Measurements from ENCODE around the gene TEX38.
"Not testable (repeated sequence)": the region's sequence is repeated elsewhere in the genome, so short reads cannot be mapped to it uniquely, and the experiment has no call there.

The TEX38 gene

DNA sequence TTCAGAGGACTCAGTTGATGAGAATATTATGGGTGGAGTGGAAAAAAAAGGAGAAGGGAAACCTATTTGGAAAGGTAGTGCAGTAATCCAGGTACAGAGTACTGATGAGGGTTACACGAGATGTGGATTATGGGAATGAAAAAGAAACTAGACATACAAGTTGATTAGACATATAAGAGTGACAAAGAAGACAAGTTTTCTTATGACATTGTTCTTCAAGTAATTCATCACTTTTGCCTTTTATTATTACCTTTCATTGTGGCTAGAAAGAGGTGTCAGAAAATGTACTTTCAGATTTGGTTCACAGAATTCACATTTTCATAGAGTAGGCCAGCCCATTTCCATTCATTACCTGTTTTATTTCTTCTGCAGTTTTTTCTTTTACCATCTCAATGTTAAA lies 13.9 kb upstream of the TEX38 start:
- no peak overlapping the region for H3K9ac ChIP-seq (ENCODE audit: low read length)
- H3K4me3 ChIP-seq (ENCODE audit: low read length), result no peak overlapping the region
- H3K9me3 ChIP-seq (ENCODE audit: control insufficient read depth, low read length), result no peaks in the 10 kb centered on the region
- H3K36me3 ChIP-seq (ENCODE audit: control insufficient read depth, insufficient read depth, low read length), result no peaks in the 10 kb centered on the region
- H3K27me3 ChIP-seq (ENCODE audit: control insufficient read depth, insufficient read depth, low read length), result no peaks in the 10 kb centered on the region
- H3K4me1 ChIP-seq (ENCODE audit: control insufficient read depth, insufficient read depth, low read length), result no peaks in the 10 kb centered on the region

DNA sequence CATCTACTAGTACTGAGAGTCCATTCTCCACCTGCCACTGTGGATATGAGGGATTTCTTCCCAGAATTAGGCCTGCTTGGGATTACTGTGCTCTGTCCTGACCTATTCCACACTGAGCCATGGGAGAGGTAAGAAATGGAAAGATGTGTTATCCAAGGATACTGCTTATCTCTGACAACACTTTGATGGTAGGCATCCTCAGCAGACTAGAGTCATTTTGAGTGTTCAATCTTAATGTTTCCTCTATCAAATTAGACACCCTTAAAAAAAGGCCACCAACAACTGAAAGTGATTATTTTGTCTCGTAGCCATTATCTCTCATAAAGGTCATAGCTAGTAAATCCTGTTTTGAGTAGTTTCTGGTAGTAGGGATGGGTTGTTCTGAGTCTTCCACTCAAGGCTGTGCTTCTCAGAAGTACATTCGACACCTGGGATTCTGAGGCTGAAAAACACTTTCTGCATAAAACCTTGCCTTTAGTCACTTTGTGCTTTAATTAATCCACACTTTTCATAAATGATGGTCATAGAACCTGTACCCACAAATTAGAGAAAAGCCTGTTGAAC lies 12.3 kb upstream of the TEX38 start:
- no peak overlapping the region for H3K4me3 ChIP-seq (ENCODE audit: low read length)
- no peaks in the 10 kb centered on the region for H3K9me3 ChIP-seq (ENCODE audit: control insufficient read depth, low read length)
- H3K27me3 ChIP-seq (ENCODE audit: control insufficient read depth, insufficient read depth, low read length), result no peaks in the 10 kb centered on the region
- no peak overlapping the region for H3K9ac ChIP-seq (ENCODE audit: low read length)
- no peaks in the 10 kb centered on the region for H3K36me3 ChIP-seq (ENCODE audit: control insufficient read depth, insufficient read depth, low read length)
- no peaks in the 10 kb centered on the region for H3K4me1 ChIP-seq (ENCODE audit: control insufficient read depth, insufficient read depth, low read length)

DNA sequence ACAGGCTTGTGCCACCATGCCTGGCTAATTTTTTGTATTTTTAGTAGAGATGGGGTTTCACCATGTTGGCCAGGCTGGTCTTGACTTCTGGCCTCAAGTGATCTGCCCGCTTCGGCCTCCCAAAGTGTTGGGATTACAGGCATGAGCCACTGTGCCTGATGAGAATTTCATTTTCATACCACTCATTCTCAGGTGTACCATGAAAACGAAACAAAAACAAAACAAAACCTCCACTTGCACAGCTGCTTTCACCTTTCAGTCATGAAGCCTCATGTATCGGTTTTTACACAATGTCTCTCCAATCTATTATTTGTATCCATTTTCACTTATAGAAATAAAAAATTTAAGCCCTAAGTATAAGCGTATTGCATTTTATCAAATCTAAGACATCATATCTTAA lies 11.5 kb upstream of the TEX38 start:
- H3K4me1 ChIP-seq (ENCODE audit: control insufficient read depth, insufficient read depth, low read length); H3K36me3 ChIP-seq (ENCODE audit: control insufficient read depth, insufficient read depth, low read length); H3K4me3 ChIP-seq (ENCODE audit: low read length); H3K9ac ChIP-seq (ENCODE audit: low read length); H3K27me3 ChIP-seq (ENCODE audit: control insufficient read depth, insufficient read depth, low read length); H3K9me3 ChIP-seq (ENCODE audit: control insufficient read depth, low read length): not testable (repeated sequence)

DNA sequence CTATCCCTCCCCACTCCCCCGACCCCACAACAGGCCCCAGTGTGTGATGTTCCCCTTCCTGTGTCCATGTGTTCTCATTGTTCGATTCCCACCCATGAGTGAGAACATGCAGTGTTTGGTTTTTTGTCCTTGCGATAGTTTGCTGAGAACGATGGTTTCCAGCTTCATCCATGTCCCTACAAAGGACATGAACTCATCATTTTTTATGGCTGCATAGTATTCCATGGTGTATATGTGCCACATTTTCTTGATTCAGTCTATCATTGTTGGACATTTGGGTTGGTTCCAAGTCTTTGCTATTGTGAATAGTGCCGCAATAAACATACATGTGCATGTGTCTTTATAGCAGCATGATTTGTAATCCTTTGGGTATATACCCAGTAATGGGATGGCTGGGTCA lies 8.7 kb upstream of the TEX38 start:
- H3K4me3 ChIP-seq (ENCODE audit: low read length); H3K36me3 ChIP-seq (ENCODE audit: control insufficient read depth, insufficient read depth, low read length); H3K27me3 ChIP-seq (ENCODE audit: control insufficient read depth, insufficient read depth, low read length); H3K9me3 ChIP-seq (ENCODE audit: control insufficient read depth, low read length); H3K9ac ChIP-seq (ENCODE audit: low read length): not testable (repeated sequence)
- H3K4me1 ChIP-seq (ENCODE audit: control insufficient read depth, insufficient read depth, low read length), result peaks cover 11% of the 10 kb centered on the region

DNA sequence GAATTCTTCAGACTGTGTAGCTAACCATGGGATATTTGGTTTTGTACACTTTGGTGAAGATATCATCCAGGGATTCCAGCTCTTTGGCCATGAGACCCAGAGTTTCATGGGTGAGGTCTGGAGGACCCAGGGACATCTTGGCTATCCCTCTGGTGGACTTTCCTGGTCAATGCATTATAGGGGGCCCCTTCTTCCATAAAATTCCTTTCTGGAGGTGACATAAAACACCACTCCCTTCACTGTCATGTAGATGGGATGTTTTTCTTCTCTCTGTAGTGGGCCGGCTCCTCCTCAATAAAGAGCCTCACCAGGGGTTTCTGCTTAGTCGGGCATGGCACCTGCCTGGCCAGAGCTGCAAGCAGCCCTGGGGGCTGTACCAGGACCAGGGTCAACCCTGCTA lies 5.7 kb upstream of the TEX38 start:
- H3K4me1 ChIP-seq (ENCODE audit: control insufficient read depth, insufficient read depth, low read length), result peaks cover 14% of the 10 kb centered on the region
- no peak overlapping the region for H3K4me3 ChIP-seq (ENCODE audit: low read length)
- no peak overlapping the region for H3K9ac ChIP-seq (ENCODE audit: low read length)
- H3K9me3 ChIP-seq (ENCODE audit: control insufficient read depth, low read length), result no peaks in the 10 kb centered on the region
- no peaks in the 10 kb centered on the region for H3K36me3 ChIP-seq (ENCODE audit: control insufficient read depth, insufficient read depth, low read length)
- no peaks in the 10 kb centered on the region for H3K27me3 ChIP-seq (ENCODE audit: control insufficient read depth, insufficient read depth, low read length)

DNA sequence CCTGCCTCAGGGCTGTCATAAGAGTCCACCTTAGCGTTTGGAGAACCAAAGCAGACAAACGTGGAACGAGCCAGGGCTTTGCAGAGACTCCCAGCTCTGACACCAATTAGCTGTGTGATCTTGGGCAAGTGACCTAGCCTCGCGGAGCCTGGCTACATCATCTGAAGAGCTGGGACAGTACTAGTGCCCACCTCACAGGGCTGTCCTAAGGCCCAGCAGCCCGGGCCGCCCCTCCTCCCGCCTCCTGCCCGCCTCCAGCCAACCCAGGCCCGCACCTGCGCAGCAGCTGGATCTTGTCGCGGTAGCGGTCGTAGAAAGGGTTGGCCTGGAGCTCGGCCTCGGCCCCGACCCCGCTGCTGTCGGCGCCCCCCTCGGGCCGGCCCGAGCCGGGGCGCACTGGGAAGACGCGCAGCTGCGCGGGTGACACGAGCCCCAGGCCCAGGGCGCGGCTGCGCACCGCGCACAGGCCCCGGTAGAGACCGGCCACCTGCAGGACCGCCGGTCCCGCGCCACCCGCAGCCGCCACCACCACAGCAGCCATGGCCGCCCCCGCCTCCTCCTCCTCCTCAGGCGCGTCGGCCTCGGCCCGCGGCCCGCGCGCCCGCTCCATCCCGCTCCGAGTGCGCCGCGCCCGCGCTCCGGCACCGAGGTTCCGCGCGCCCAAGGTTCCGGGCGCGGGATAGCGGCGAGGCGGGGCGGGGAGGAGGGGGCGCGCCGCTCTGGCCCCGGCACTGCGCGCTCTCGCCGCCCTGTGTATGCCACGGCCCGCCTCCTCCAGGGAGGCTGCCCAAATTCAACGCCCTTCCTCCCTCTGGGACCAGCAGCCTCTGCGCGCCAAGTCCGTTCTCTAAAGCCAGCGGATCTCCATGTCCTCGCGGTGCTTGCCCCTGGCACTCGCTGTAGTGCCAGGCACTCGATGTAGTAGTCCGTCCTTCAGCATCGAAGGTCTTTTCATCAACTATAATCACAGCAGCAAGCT lies 3.6 kb upstream of the TEX38 start, which contains the start of gene ATPAF1:
ATPAF1 (minus strand) TSS at position 583 of the 979 bp plus-strand sequence; CDS start at position 541, 42 bp downstream.
- no peaks in the 10 kb centered on the region for H3K27me3 ChIP-seq (ENCODE audit: control insufficient read depth, insufficient read depth, low read length)
- H3K9me3 ChIP-seq (ENCODE audit: control insufficient read depth, low read length), result no peaks in the 10 kb centered on the region
- peak within 1 kb of the TSS; percentile 81 for H3K9ac ChIP-seq (ENCODE audit: low read length)
- peaks cover 14% of the 10 kb centered on the region for H3K4me1 ChIP-seq (ENCODE audit: control insufficient read depth, insufficient read depth, low read length)
- peak within 1 kb of the TSS; percentile 70 for H3K4me3 ChIP-seq (ENCODE audit: low read length)
- H3K36me3 ChIP-seq (ENCODE audit: control insufficient read depth, insufficient read depth, low read length), result no peaks in the 10 kb centered on the region

DNA sequence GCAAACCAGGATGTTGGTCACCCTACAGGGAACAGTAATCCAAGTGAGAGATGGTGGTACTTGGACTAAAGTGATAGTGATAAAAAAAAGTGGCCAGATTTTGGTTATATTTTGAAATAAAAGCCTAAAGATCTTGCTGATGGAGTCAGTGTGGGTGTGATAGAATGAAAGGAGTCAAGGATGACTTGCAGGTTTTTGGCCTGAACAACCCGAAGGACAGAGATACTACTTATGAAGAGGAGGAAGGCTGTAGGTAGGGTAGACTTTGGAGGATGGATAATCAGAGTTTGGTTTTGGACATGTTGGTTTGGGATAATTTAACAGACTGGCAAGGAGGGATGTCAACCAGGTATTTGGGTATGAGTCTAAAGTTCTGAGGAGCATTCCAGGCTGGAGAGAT lies 1.5 kb upstream of the TEX38 start:
- no peaks in the 10 kb centered on the region for H3K27me3 ChIP-seq (ENCODE audit: control insufficient read depth, insufficient read depth, low read length)
- H3K9ac ChIP-seq (ENCODE audit: low read length), result no peak overlapping the region
- H3K4me3 ChIP-seq (ENCODE audit: low read length), result no peak overlapping the region
- no peaks in the 10 kb centered on the region for H3K9me3 ChIP-seq (ENCODE audit: control insufficient read depth, low read length)
- H3K36me3 ChIP-seq (ENCODE audit: control insufficient read depth, insufficient read depth, low read length), result peaks cover 4% of the 10 kb centered on the region
- H3K4me1 ChIP-seq (ENCODE audit: control insufficient read depth, insufficient read depth, low read length), result peaks cover 14% of the 10 kb centered on the region

DNA sequence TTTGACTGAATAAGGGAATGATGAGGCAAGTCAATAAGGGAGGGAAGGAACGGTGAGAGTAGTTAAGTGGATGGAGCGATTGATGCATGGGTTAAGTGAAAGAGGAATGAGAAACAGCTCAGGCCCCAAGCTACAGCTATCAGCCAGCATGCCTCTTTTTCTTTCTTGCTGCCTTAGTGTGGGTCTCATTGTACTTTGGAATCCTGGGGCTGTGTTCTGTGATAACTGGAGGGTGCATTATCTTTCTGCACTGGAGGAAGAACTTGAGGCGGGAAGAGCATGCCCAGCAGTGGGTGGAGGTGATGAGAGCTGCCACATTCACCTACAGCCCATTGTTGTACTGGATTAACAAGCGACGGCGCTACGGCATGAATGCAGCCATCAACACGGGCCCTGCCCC lies 1.0 kb downstream of the TEX38 start:
- H3K9me3 ChIP-seq (ENCODE audit: control insufficient read depth, low read length), result no peaks in the 10 kb centered on the region
- H3K27me3 ChIP-seq (ENCODE audit: control insufficient read depth, insufficient read depth, low read length), result no peaks in the 10 kb centered on the region
- no peak overlapping the region for H3K4me3 ChIP-seq (ENCODE audit: low read length)
- peaks cover 4% of the 10 kb centered on the region for H3K4me1 ChIP-seq (ENCODE audit: control insufficient read depth, insufficient read depth, low read length)
- peaks cover 12% of the 10 kb centered on the region for H3K36me3 ChIP-seq (ENCODE audit: control insufficient read depth, insufficient read depth, low read length)
- no peak overlapping the region for H3K9ac ChIP-seq (ENCODE audit: low read length)

DNA sequence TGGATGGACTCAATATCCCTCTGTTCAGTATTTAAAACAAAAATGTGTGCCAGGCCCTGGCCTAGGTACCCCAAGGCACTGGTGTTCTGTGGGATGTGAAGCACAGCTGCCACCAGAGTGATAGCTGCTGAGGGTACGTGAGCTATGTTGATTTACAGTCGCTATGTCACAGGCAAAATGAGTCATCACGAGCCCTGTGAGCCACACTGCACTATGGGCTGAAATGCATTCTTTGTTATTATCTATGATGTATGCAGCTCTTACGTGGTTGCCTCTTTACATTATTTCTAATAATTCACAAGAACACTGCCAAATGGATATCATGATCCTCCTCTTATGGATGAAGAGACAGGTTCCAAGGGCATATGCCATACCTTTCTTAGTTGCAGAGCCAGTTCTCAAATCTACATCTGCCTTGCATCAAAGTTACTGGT lies 2.1 kb downstream of the TEX38 start:
- Histone ChIP-seq H3K4me1 (ENCODE audit: control insufficient read depth, insufficient read depth, low read length) (peaks cover under 1% of the 10 kb centered on the region), H3K4me3 (ENCODE audit: low read length) (no peak overlapping the region), H3K9ac (ENCODE audit: low read length) (no peak overlapping the region), H3K36me3 (ENCODE audit: control insufficient read depth, insufficient read depth, low read length) (peaks cover 12% of the 10 kb centered on the region), H3K27me3 (ENCODE audit: control insufficient read depth, insufficient read depth, low read length) (no peaks in the 10 kb centered on the region), H3K9me3 (ENCODE audit: control insufficient read depth, low read length) (no peaks in the 10 kb centered on the region)

DNA sequence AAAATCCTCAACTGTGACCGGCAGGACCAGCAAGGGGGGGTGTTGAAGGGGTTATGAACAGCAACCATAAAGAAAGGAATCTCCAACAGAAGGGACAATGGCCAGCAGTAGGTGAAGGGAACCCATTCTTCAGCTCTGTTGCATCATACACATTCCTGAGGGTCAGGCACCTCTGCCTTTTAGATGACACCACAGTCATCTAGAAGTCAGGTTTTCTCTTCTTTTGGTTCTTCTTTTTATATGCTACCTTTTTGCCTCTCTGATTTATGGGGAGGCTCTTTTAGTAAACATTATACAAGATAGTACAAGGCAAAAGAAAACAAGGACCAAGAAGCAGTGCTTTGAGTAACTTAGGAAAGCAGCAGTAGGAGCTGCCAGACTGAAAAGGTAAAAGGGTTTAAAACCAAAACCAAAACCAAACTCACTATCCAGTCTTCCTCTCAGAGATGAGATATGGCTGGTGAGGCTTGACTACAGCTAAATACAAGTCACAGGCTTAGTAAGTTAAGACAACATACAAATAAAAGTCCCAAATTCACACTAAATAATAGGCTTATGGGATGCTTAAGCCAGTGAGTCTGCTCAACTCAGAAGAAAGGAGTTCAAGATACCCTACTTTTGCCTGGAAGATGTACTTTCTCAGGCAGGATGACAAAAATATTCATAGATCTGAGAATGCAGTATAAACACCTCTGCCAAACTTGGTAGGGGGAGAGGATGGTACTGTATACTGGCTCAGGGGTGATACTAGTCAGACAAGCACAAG lies 4.1 kb downstream of the TEX38 start:
- Histone ChIP-seq H3K9ac (ENCODE audit: low read length) (no peak overlapping the region), H3K36me3 (ENCODE audit: control insufficient read depth, insufficient read depth, low read length) (peaks cover 12% of the 10 kb centered on the region), H3K27me3 (ENCODE audit: control insufficient read depth, insufficient read depth, low read length) (no peaks in the 10 kb centered on the region), H3K9me3 (ENCODE audit: control insufficient read depth, low read length) (no peaks in the 10 kb centered on the region), H3K4me1 (ENCODE audit: control insufficient read depth, insufficient read depth, low read length) (no peaks in the 10 kb centered on the region), H3K4me3 (ENCODE audit: low read length) (no peak overlapping the region)

DNA sequence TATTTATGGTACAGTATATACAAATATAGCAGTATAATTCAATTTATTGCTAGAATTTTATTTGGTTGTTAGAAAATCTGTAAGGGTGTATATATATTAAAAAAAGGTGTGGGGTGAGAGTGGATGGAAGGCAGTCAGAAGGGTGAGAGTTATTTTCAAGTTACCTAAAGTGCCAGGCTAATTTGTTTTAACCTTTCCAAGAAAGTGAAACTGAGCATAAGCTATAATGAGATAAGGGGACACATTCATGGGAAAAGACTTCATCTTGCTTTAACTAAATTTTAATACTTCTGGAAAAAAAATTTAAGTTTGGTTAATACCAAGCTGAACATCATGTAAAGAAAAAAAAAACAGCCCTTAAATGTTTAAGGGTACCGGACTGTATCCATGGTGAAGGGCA lies 4.9 kb downstream of the TEX38 start:
- no peaks in the 10 kb centered on the region for H3K27me3 ChIP-seq (ENCODE audit: control insufficient read depth, insufficient read depth, low read length)
- H3K9ac ChIP-seq (ENCODE audit: low read length), result no peak overlapping the region
- H3K36me3 ChIP-seq (ENCODE audit: control insufficient read depth, insufficient read depth, low read length), result peaks cover 12% of the 10 kb centered on the region
- no peak overlapping the region for H3K4me3 ChIP-seq (ENCODE audit: low read length)
- H3K4me1 ChIP-seq (ENCODE audit: control insufficient read depth, insufficient read depth, low read length), result no peaks in the 10 kb centered on the region
- no peaks in the 10 kb centered on the region for H3K9me3 ChIP-seq (ENCODE audit: control insufficient read depth, low read length)

DNA sequence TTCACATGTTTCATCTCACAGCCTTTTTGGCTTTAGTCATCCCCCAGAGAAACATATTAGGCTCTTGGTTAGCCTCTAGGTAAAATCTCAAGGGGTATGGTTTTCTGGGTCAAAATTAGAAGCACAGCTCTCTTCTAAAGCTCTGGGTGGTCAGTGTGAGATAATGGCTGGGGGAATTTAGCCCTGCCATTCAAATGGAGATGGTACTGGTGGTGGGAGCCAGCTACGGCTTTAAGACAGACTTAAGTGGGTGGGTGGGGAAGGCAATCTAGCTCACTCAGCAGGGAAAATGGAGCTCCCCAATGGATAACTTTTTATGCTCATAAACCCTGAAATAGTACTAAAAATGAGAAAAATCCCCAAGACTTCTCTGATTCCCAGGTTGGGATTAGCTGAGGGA lies 5.7 kb downstream of the TEX38 start:
- Histone ChIP-seq H3K4me3 (ENCODE audit: low read length) (no peak overlapping the region), H3K36me3 (ENCODE audit: control insufficient read depth, insufficient read depth, low read length) (peaks cover 12% of the 10 kb centered on the region), H3K27me3 (ENCODE audit: control insufficient read depth, insufficient read depth, low read length) (no peaks in the 10 kb centered on the region), H3K9me3 (ENCODE audit: control insufficient read depth, low read length) (no peaks in the 10 kb centered on the region), H3K4me1 (ENCODE audit: control insufficient read depth, insufficient read depth, low read length) (no peaks in the 10 kb centered on the region), H3K9ac (ENCODE audit: low read length) (no peak overlapping the region)
